NCI-H774 (cell line): ENCODE data around the gene PIK3CB.

Source experiments
- DNase-seq: peaks from one replicate; lab custom pipeline; 2025; lab: John Stamatoyannopoulos, UW

The PIK3CB gene

GRCh38 chr3:138834596-138835396, at the start of gene PIK3CB:
PIK3CB (minus strand) TSS chr3:138834928; CDS start chr3:138759343, 75,585 bp downstream.
- peak; percentile 84 for DNase-seq

- no peak for DNase-seq
Observed at GRCh38 chr3:138881233-138881632, 46.5 kb upstream of the PIK3CB start.

GRCh38 chr3:138879541-138880380, 45.0 kb upstream of the PIK3CB start:
- no peak for DNase-seq

DNA sequence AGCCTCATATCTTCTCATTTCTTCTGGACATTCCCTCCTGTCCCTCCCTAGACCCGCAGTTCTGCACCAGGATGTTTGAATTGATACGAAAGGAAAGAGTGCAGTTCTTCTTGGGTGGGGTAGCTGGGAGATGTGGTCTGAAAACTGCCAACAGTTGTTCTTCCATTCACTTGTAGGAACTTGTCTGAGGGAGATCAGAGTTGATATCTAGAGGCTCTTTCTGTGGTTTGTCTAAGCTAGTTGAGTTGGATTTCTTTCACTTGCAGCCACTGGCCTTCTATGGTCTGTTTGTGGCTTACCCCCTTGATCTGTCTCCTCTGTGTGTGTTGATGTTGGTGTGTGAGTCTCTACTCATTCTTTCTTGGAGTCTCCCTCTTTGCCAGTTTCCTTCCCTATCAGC, 42.5 kb upstream of the PIK3CB start:
- no peak for DNase-seq

GRCh38 chr3:138875754-138876664, 41.3 kb upstream of the PIK3CB start:
- DNase-seq, result no peak

GRCh38 chr3:138875096-138875753, 40.5 kb upstream of the PIK3CB start:
- no peak for DNase-seq

- DNase-seq, result no peak
Observed at GRCh38 chr3:138873471-138874278, 38.9 kb upstream of the PIK3CB start.

GRCh38 chr3:138872632-138873031, 37.9 kb upstream of the PIK3CB start:
- no peak for DNase-seq

- DNase-seq, result no peak
Observed at GRCh38 chr3:138867996-138868395, 33.3 kb upstream of the PIK3CB start.

DNA sequence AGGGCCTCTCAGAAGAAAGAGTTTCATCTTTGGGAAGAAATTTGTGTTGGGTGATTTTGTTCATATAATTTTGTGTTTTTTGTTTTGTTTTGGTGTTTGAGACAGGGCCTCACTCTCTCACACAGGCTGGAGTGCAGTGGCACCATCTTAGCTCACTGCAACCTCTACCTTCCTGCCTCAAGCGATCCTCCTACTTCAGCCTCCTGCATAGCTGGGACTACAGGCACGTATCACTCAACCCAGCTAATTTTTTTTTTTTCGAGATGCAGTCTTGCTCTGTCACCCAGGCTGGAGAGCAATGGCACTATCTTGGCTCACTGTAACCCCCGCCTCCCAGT, 29.0 kb upstream of the PIK3CB start:
- DNase-seq, result no peak

GRCh38 chr3:138862924-138863775, 28.4 kb upstream of the PIK3CB start:
- peak; percentile 1 for DNase-seq

DNA sequence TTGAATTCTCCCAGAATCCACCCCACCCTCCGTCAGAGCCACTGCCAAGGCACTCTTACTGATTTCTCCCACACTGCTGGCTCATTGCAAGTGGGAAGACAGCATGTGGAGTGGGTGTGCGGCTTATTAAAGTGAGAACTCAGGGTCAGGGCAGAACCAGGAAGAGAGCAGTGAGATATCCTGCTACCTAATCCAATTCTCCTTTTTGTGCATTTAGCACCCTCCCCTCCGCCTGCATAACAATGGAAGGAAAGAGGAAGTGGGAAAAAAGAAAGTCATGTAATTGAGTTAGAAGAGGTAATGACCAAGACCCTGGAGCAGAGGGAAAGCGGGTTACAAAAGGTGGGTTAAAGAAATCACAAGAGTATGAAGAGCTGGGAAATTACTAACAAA, 27.8 kb upstream of the PIK3CB start:
- DNase-seq, result no peak

- DNase-seq, result no peak
Observed at GRCh38 chr3:138861798-138862197, 27.1 kb upstream of the PIK3CB start.

DNA sequence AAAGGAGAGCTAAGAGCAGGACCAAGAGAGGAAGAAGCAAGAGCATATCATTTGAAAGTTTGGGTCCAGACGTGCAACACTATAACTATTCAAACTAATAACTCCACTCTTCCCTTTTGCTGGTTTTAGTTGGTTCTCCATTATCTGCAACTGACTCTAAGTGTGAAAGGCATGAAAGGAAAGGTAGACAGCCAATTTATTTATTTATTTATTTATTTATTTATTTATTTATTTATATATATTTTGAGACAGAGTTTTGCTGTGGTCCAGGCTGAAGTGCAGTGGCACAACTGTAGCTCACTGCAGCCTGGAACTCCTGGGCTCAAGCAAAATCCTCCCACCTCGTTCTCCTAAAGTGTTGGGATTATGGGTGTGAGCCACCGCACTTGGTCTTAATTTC, 22.1 kb upstream of the PIK3CB start:
- no peak for DNase-seq

DNA sequence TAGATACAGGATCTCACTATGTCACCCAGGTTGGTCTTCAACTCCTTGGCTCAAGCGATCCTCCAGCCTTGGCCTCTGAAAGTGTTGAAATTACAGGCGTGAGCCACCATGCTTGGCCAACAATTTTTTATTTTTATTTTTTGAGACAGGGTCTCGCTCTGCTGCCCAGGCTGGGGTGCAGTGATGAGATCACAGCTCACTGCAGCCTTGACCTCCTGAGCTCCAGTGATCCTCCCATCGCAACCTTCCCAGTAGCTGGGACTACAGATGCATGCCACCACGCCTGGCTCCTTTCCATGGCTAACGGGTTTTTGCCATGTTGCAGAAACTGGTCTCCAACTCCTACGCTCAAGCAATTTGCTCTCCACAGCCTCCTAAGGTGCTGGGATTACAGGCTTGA, 20.2 kb upstream of the PIK3CB start:
- DNase-seq, result no peak

- DNase-seq, result no peak
Observed at GRCh38 chr3:138854204-138854603, 19.5 kb upstream of the PIK3CB start.

GRCh38 chr3:138850151-138850550, 15.4 kb upstream of the PIK3CB start:
- no peak for DNase-seq

- no peak for DNase-seq
Observed at GRCh38 chr3:138849222-138849940, 14.7 kb upstream of the PIK3CB start.

DNA sequence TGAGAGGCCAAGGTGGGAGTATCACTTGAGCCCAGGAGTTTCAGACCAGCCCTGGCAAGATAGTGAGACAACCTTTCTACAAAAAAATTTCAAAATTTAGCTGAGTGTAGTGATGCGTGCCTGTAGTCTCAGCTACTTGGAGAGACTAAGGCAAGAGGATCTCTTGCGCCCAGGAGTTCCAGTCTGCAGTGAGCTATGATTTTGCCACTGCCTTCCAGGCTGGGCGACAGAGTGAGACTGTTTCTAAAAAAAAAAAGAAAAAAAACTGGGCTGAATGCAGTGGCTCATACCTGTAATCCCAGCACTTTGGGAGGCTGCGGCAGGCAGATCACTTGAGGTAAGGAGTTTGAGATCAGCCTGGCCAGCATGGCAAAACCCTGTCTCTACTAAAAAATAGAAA, 14.0 kb upstream of the PIK3CB start:
- DNase-seq, result no peak
